ENCODE data around the gene VWC2L.

Gene VWC2L

DNA sequence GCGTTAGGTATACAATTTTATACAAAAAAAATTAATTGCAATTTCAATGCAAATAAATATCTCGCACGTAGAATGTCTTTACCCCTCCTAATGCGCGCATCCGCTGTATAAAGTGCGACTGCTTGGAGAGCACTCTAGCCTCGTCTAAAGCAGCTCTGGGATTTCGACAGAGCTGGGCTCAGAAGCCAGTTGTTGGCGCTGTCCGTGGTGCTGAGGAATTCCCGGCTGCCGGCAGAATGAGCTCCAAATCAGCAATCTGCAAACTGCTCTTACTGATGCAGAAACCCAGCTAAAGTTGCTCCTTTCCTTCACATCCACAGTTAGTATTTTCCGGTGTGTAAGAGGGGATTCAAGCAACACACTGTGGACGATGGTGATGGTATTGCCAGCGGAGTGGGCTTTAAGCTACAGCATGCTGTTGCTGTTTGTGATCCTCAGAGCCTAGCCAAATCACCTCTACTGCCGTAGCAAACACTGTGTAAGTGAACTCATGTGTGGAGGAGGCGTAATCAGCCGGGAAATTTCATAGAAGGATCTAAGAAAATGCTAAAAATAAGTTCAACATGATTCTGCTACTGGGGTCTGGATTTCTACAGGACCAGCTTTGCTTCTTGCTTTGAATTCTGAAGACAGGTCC lies at the start of gene VWC2L:
Gene VWC2L (plus strand): TSS at position 137 of the 637 bp plus-strand sequence. CDS start 3,140 bp downstream, outside the sequence.
- DNase-seq: peak; percentile 41 to 70

DNA sequence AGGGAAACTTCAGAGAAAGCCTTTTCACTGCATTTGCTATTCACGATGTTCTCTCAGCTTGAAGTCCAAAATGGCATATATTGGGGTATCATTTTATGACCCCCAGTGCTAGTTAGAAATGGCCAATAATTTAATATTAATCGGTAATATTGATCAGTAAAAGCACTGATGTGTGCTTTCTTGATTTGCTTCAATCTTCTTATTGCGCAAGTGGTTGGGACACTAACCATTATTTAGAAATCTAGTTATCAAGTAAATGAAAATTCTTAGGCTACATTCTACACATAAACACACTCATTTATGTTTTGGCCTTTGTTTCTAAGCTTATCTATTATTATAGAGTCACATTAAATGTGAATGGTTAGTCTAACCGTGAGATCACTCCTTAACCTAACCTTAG lies 49.7 kb upstream of the VWC2L start:
- no peak for DNase-seq

DNA sequence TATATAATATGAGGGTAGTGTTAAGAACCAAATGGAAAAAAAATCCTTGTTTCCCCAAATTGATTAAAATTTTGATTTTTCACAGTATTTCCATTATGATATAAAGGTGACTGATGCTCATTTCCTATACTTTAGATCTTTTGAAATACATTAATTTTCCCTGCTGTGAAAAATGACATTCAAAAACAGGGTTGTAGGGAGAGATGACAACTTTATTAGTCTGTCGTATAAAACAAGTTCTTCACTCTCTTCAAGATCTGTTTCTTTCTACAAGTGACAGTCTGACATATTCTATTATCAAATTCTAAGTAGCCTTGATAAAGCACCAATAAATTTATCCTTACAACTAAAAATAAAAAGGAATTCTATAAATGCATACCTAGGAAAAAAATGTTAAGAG lies 45.3 kb upstream of the VWC2L start:
- DNase-seq: no peak

- DNase-seq: no peak
Observed at GRCh38 chr2:214367171-214367570, 43.7 kb upstream of the VWC2L start.

GRCh38 chr2:214376618-214377285 lies 34.1 kb upstream of the VWC2L start:
- DNase-seq: peak in 1 of 2 experiments; percentile 4

- no peak for DNase-seq
Observed at GRCh38 chr2:214377286-214377624, 33.6 kb upstream of the VWC2L start.

- no peak for DNase-seq
Observed at GRCh38 chr2:214378455-214379103, 32.3 kb upstream of the VWC2L start.

DNA sequence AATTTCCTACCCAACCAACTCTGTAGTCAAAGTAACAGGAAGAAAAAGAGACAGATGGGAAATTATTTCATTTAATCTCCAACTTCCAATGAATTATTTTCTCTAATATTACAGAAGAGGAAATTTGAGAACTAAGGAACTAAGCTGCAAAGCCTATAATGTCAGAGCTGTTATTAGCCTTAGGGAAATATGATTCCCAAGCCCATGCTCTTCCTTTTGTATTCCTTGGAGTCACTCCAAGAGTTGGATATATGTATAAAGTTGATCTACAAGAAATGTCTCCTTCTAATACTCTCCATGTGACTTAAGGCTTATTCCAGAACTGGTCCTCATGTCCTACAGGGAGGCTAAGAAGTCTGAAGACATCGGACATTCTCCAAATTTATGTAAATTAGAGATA lies 31.6 kb upstream of the VWC2L start:
- DNase-seq: no peak

- DNase-seq: no peak
Observed at GRCh38 chr2:214380681-214381080, 30.2 kb upstream of the VWC2L start.

GRCh38 chr2:214382229-214382628 lies 28.6 kb upstream of the VWC2L start:
- DNase-seq: no peak

- DNase-seq: no peak
Observed at GRCh38 chr2:214386720-214387119, 24.1 kb upstream of the VWC2L start.

DNA sequence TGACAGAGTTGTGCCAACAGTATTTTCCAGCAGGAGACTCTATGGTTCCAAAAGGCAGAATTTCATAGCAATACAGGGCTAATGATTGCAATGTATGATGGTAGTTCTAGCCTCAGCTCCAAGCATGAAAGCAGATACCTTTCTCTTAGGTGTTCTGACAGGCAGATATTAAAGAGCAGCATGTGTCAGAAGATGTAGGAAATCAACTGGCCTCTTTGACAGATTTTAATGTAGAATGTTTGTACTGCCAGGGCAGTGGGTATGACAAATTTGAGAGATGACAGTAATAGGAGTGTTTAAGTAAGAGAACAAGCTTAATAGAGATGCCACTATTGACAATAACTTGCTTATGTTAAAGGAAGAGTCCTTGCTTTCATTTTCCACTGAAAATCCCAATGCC lies 21.5 kb upstream of the VWC2L start:
- DNase-seq: no peak

- DNase-seq: no peak
Observed at GRCh38 chr2:214393796-214394195, 17.1 kb upstream of the VWC2L start.

DNA sequence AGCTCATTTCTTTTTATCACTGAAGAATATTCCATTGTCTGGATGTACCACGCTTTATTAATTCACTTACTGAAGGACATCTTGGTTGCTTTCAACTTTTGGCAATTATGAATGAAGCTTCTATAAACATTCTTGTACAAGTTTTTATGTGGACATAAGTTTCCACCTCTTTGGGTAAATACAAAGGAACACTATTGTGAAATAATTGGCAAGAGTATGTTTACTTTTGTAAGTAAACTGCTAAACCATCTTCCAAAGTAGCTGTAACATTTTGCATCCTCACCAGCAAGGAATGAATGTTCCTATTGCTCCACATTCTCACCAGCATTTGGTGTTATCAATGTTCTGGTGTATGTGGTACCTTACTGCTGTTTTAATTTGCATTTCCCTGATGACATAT lies 15.8 kb upstream of the VWC2L start:
- no peak for DNase-seq

GRCh38 chr2:214401580-214401979 lies 9.3 kb upstream of the VWC2L start:
- DNase-seq: no peak

GRCh38 chr2:214410128-214410775 lies 602 bp upstream of the VWC2L start:
- peak in 1 of 2 experiments; percentile 36 for DNase-seq

DNA sequence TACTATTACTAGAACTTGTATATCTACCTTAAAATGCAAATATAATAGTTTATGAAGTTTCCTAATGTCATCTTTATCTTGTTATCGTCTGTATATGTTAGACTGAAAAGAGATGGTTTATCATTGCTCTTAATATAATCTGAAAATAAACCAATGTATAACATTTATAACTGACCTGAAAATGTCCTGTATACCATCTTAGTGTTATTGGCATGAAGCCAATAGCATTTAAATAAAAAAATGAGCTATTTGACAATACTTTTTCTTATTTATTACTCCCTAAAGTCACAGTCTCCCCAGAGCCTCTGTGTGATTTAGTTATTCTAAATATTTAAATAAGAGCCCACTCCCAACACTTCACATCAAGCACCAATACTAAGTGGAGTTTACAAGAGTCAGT lies 1.8 kb downstream of the VWC2L start:
- no peak for DNase-seq

DNA sequence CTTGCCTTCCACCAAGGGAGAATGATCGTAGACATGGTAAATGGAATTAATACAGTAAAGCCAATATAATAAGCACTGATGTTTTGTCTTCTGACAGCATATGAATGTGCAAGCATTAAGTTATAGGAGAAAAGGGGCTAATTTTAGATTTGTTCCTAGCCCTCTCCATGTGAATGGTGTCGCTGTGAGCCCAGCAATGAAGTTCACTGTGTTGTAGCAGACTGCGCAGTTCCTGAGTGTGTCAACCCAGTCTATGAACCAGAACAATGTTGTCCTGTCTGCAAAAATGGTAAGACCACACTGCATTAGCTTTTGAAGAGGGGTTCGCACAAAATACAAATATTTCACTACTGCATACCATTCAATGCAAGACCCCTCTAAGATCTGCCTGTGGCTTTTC lies 25.6 kb downstream of the VWC2L start:
- DNase-seq: no peak

- DNase-seq: no peak
Observed at GRCh38 chr2:214450118-214450894, 39.5 kb downstream of the VWC2L start.

- DNase-seq: no peak
Observed at GRCh38 chr2:214451516-214452275, 40.8 kb downstream of the VWC2L start.

DNA sequence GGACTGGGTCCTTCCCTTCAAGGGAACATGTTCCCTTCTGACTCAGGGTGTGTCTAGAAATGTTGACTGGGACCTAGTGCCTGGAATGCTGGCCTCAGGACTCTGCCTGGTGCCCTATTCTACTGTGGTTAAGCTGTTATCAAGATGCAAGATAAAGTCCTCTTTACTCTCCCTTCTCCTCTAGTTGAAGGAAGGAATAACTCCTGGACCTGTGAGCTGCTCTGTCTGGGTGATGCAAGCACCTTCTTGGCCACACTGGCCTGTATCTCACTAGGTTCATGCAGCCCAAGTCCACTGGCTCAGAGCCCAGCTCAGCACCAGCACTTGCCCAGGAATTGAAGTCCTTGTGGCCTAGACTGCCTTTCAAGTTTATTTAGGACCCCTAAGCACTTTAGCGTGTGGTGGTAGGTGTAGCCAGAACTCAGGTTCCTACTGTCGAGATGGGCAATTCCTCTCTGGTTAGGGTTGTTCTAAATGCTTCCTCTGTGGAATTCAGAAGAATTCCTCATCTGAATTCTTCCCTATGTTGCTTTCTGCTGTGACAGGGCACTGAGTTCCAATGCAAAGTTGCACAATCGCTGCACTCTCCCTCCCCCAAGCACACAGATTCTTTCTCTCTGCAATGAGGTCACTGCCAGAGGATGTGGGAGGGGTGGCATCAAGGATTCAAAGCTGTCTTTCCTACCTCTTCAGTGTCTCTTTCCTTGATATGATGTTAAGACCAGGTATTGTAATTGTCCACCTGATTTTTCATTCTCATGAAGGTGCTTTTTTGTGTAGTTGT lies 54.7 kb downstream of the VWC2L start:
- DNase-seq: no peak

All from NCI-H526 (cell line).